Fibroblast of skin of right biceps (primary cell): ENCODE results near the gene KCNT1.
A peak's percentile ranks its signal among the peaks of the same experiment; 100 is the strongest.
"Not testable (repeated sequence)": the region's sequence is repeated elsewhere in the genome, so short reads cannot be mapped to it uniquely, and the experiment has no call there.

Experiments
- DNase-seq: peaks from one replicate; pipeline ENCODE4 v3.0.0-alpha.2; 2013

The KCNT1 gene

GRCh38 chr9:135701959-135702721, at the start of gene KCNT1:
Gene KCNT1 (plus strand): TSS chr9:135702185. CDS start chr9:135702259, 74 bp downstream.
- peak; percentile 31 for DNase-seq

- no peak for DNase-seq
Observed at GRCh38 chr9:135655317-135655716, 46.7 kb upstream of the KCNT1 start.

DNA sequence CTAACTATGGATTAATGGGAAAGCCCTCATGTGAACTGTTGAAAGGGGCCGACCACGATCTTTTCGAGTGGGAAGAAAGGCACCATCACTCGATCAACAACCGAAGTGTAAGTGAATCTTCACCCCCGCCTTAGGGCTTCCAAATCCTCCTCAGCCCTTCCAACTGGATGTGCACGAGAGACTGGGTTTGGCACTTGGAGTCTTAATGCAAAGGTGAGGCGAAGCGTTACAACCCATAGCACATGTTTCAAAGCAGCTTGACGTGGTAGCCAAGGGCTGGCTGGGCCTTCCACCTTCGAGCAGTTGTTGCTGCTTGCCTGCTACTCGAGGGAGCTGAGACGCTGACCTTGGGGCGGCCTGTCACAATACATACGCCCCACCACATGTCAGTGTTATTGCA, 44.6 kb upstream of the KCNT1 start:
- no peak for DNase-seq

DNA sequence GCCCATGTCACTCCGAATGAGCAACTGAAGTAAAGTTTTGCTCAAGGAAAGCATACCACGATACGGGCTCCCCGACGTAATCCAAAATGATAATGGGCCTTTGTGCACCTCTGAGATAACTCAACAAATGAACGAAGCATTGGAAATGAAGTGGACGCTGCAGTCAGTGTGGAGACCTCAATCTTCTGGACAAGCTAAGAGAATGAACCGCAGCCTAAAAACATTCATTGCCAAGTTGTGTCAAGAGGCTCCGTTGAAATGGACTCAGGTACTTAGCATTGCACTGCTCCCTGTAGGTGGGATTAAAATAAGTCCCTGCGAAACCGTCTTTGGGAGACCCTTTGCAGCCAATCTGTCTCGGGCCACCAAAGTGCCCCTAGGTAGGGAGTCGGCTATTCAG, 42.7 kb upstream of the KCNT1 start:
- no peak for DNase-seq

GRCh38 chr9:135660407-135660806, 41.6 kb upstream of the KCNT1 start:
- no peak for DNase-seq

- no peak for DNase-seq
Observed at GRCh38 chr9:135661816-135662560, 40.0 kb upstream of the KCNT1 start.

- DNase-seq = peak; percentile 30
Observed at GRCh38 chr9:135662758-135663450, 39.1 kb upstream of the KCNT1 start, which contains the start of gene LCN9. Gene LCN9 (plus strand): TSS chr9:135663309. CDS start chr9:135663322, 13 bp downstream.

DNA sequence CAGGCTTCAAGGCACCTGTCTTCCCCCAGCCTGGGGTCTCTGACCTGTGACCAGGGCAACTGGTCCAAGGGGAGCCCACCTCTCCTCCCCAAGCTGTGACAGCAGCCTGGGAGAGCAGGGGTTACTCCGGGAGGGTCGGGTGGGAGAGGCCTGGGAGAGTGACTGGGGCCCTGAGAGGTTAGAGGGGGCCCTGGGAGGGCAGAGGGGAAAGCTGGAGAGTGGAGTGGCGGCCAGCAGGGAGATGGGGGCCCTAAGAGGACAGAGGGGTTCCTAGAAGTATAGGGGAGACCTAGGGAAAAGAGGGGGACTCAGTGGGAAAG, 38.6 kb upstream of the KCNT1 start:
- DNase-seq = no peak

DNA sequence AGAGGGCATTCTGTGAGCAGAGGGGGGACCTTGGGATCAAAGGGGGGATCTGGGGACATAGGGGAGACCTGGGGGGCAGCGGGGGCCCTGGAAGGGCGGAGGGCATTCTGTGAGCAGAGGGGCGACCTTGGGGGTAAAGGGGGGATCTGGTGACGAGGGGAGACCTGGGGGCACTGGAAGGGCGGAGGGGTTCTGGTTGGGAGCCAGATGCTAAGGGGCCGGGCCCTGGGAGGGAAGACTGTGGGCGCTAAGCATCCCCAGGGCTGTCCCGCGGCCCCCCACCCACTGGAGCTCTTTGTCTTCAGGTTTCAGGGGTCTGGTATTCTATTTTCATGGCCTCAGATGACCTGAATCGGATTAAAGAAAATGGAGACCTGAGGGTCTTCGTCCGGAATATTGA, 38.1 kb upstream of the KCNT1 start:
- DNase-seq = no peak

- DNase-seq = no peak
Observed at GRCh38 chr9:135664266-135664665, 37.7 kb upstream of the KCNT1 start.

DNA sequence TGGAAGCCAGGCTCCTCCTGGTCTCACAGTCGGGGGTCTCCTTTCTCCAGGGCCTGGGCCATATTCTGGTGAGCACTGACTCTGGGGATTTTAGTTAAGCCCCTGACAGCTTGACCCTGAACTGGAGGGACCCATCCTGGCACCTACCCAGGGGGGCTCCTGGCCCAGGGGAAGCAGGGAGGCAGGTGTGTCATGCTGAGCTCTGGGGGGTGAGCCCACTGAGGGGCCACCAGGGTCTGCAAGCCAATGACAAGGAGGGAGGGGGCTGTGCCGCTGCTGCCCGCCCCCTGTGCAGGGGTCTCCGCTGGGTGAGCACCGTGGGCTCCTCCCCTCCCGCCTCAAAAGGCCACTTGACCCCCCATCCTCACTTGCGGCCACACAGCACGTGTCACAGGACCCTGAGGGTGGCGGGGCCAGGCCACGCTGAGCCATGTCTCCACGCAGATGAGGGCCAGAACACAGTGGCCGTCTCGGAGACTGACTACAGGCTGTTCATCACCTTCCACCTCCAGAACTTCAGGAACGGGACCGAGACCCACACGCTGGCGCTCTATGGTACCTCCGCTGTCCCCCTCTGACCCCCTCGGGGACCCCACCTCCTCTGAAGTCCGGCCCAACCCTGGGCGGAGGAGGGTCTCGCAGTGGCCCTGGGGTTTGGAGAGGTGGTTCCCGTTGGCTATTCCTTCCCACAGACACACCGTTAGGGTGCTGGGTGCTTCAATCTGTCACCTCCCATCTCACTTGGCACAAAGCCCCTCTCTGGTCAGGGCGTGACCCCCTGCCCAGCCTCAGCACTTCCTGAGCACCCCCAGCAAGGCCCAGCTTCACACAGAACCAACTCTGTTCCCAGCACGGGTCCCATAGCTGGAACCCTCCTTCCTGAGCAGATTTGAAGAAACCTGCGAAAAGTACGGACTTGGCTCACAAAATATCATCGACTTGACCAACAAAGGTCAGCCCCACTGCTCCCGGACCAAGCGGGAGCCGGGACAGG, 36.9 kb upstream of the KCNT1 start:
- no peak for DNase-seq

DNA sequence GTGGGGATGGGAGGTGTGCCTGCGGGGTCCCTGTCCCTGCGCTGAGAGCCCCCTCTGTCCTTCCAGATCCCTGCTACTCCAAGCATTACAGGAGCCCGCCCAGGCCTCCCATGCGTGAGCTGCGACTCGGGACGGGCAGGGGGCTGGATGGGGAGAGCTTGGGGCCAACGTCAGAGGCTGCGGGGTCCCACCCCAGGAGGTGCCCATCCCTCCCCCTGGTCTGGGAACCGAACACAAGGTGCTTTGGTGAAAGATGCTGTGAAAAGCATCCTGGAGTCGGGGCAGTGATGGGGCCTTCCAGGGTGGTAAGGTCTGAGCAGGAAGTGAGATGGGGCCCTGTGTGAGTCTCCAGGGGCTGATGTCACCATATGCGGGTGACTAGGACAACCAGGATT, 36.2 kb upstream of the KCNT1 start:
- DNase-seq = no peak

DNA sequence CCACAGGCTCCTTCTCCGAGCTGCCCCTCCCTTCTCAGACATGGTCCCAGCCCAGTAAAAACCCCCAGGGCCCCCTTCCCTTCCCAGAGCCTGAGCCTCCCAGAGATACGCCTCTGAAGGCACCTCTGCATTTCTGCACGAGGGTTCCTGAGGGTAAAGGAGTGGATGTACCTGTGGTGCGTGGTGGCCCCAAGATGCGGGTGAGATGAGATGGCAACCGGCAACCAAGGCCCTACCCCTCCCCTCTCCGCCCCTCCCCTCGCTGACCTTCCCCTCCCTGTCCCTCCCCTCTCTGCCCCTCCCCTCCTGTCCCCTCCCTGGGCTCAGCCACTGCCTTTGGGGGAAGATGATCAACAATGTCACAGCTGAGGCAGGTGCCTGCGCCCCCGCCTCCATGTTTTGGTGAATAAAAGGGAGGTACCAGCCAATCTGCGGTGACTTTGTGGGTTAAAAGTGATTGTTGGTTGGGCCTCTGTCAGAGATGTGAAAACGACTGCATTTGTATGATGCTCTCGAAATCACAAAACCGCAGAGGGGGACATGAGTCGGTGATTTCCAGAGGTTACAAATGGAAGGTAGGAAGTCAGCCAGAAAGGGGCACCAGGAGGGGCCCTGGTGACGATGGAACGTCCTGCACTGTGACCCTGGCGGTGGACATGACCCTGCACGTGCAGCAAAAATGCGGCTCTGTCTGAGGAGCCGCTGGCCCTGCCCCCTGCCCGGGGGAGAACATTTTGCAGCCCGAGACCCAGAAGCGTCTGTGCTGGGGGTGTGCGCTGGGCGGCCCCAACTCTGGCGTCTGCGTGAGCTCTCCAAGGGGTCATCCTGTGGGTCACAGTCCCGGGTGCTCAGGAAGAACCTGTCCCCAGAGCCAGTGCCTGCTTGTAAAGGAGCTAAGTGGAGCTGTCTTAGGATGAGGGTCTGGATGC, 35.2 kb upstream of the KCNT1 start:
- no peak for DNase-seq

DNA sequence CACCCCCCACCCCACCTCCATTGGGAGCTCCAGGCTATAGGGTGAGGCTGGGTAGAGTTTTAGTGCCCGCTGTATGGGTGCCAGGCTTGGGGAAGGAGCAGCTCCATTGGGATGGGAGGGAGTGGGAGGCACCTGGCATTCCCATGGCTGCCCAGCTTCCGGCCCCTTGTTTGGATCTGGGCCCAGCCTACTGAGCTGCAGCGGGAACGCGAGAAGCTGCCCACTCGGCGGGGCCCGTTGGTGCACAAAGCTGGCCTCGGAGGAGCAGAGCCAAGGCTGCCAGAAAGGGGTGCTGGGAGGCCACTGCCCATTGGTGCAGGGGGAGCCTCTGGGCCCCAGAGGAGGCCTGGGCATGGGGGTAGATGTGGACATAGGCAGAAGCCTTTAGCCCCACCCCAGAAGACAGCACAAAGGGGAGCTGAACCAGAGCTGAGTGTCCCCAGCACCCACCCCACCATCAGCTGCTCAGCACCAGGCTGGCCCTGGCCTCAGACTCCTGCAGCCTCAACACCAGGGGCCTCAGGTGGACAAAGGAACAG, 34.5 kb upstream of the KCNT1 start:
- DNase-seq = no peak

GRCh38 chr9:135669018-135669417, 33.0 kb upstream of the KCNT1 start:
- not testable (repeated sequence) for DNase-seq

GRCh38 chr9:135669616-135670285, 32.2 kb upstream of the KCNT1 start:
- DNase-seq = no peak

GRCh38 chr9:135670721-135671590, 31.0 kb upstream of the KCNT1 start:
- DNase-seq = no peak

DNA sequence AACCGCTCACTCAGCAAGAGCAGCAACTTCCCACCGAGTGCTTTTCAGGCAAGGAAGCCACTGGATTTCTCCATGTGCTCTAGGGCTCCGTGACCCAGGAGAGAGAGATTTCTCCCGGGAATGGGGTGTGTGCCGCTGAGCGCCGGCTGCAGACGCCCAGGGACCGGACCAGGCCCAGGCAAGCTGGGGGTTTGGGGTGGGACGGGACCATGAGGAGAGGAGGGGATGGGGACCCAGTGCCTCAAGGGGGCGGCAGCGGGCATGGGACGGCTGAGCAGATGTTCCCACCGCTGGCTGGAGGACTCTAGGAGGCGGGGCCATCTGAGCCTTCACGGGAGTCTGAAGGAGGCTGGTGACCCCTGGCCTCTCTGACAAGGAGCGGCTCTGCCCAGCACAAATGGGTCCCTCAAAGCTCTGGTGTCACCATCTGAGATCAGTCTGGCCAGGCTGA, 30.4 kb upstream of the KCNT1 start:
- DNase-seq = no peak

GRCh38 chr9:135672786-135673185, 29.2 kb upstream of the KCNT1 start:
- DNase-seq = not testable (repeated sequence)
